NT2/D1 (cell line): ENCODE data around the gene NCAPD3.

Experiments
- SUZ12 ChIP-seq: IDR thresholded peaks from 2 replicates; pipeline ENCODE4 v1.6.1; 2011; ENCODE audit not compliant: insufficient read length, insufficient read depth; ENCODE audit errors: extremely low read depth
- YY1 ChIP-seq: IDR thresholded peaks from 2 replicates; pipeline ENCODE4 v1.6.1; 2011; ENCODE audit not compliant: insufficient read length, insufficient read depth

- TF ChIP-seq SUZ12 (no peak), YY1 (no peak)
Measured at GRCh38 chr11:134260503-134260902, 36.7 kb upstream of the NCAPD3 start.
